Measurements from ENCODE around the gene CTXN2. TPM values are rescaled to one million over a fixed set of nuclear protein-coding genes. Genes with fewer than 3 reads are reported as not detected.

The CTXN2 gene
- total and polyA plus RNA-seq, 2 donors (not counting 1 experiment from before 2014, with no cell fraction given), result 0.10 TPM; not detected in 1

DNA sequence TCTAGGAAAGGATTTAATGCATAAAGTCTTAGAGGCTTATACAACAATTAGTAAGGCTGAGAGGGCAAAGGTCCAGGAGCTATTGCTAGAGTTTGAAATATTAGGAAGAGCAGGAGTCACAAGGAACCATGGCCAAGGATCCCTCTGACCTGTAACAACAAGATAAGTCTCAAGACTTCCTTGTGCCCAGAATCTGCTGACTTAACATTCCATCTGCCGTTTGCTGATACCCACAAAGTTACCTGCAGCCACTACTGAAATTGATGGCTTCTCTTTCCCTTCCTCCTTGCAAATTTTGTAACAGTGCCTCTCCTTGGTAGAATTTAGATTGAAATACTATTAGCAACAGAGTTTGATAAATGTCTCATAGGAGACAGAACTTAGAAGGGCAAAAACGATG, 8.7 kb upstream of the CTXN2 start:
- Histone ChIP-seq H3K27me3 (replicated peaks in 1 of 4; ENCODE audit: control extremely low read depth in 1 of 4, control insufficient read depth in 3 of 4, insufficient read depth in 4 of 4, low read length in 3 of 4) (peaks cover 0 to 10% (median 3%) of the 10 kb centered on the region in 4 experiments), H4K20me1 (ENCODE audit: control insufficient read depth, insufficient read depth, low read length, poor library complexity, severe bottlenecking) (no peaks in the 10 kb centered on the region), H3K79me2 (ENCODE audit: control insufficient read depth, insufficient read depth, low read length) (no peaks in the 10 kb centered on the region), H3K9ac (ENCODE audit: low read length) (no peak overlapping the region), H3K36me3 (replicated peaks in 1 of 2; ENCODE audit: control extremely low read depth in 1 of 2, control insufficient read depth in 1 of 2, extremely low read depth in 1 of 2, insufficient read depth in 2 of 2, low read length in 1 of 2) (no peaks in the 10 kb centered on the region), H3K4me1 (ENCODE audit: control insufficient read depth in 2 of 2, insufficient read depth in 2 of 2, low read length in 2 of 2) (peaks cover 0 to 4% of the 10 kb centered on the region in 2 donors), H3K4me2 (replicated peaks; ENCODE audit: low read depth, low read length, poor library complexity, severe bottlenecking) (no peak overlapping the region), H3K9me3 (ENCODE audit: control extremely low read depth in 1 of 3, control insufficient read depth in 2 of 3, insufficient read depth in 1 of 3, low read length in 2 of 3) (no peaks in the 10 kb centered on the region), H3K4me3 (ENCODE audit: control extremely low read depth in 1 of 5, extremely low read depth in 1 of 5, insufficient read depth in 1 of 5, low read depth in 2 of 5, low read length in 4 of 5) (no peak overlapping the region), H3K27ac (ENCODE audit: low read length in 2 of 2) (no peak overlapping the region), H2AFZ (ENCODE audit: insufficient read depth, low read depth, low read length, poor library complexity, severe bottlenecking) (no peak overlapping the region)
- CTCF ChIA-PET, result no interaction called here
- no CpG with 5 or more reads among the region's 2 CpGs for WGBS (ENCODE audit: insufficient coverage)
- no peaks in the 10 kb centered on the region for H3K4me1 Mint-ChIP-seq
- ATAC-seq (ENCODE audit: low read depth) (no peak), DNase-seq (no peak)
- no peak overlapping the region for H3K4me3 Mint-ChIP-seq
- intact Hi-C loops (cut with micrococcal nuclease), result no loop called here
- POLR2A ChIA-PET, result no interaction called here
- no peaks in the 10 kb centered on the region for H3K9me3 Mint-ChIP-seq (ENCODE audit: insufficient read depth)
- TF ChIP-seq, protein P1, sequence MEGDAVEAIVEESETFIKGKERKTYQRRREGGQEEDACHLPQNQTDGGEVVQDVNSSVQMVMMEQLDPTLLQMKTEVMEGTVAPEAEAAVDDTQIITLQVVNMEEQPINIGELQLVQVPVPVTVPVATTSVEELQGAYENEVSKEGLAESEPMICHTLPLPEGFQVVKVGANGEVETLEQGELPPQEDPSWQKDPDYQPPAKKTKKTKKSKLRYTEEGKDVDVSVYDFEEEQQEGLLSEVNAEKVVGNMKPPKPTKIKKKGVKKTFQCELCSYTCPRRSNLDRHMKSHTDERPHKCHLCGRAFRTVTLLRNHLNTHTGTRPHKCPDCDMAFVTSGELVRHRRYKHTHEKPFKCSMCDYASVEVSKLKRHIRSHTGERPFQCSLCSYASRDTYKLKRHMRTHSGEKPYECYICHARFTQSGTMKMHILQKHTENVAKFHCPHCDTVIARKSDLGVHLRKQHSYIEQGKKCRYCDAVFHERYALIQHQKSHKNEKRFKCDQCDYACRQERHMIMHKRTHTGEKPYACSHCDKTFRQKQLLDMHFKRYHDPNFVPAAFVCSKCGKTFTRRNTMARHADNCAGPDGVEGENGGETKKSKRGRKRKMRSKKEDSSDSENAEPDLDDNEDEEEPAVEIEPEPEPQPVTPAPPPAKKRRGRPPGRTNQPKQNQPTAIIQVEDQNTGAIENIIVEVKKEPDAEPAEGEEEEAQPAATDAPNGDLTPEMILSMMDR (IDR thresholded peaks at IDR 0.05), result no peak
- TF ChIP-seq EZH2 (IDR thresholded peaks at IDR 0.05; ENCODE audit: borderline replicate concordance, insufficient read depth, low read depth, low read length, poor library complexity, severe bottlenecking), result no peak
- no peak overlapping the region for H3K27ac Mint-ChIP-seq
- H3K27me3 Mint-ChIP-seq, result peaks cover 36% of the 10 kb centered on the region

DNA sequence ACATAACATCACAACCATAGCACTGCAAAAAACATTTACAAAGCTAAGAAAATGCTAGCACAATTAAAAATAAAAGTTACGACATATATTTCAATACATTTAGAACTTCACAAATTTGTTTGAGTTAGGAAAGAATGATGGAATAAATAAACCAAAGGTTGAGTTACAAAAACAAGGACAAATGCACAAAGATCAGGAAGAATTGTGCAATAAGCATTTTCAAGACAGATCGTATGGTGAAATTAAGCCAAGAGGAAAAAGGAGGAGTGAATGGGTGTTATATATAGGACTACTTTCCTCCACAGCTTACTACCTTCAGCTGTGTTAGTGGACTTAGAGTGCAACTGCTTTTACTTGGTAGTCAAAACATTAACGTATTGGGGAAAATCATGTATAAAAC, 5.9 kb upstream of the CTXN2 start:
- no CpG with 5 or more reads among the region's 3 CpGs for WGBS (ENCODE audit: insufficient coverage)

More for the DNA sequence above, 5.9 kb upstream of the CTXN2 start:
- Histone ChIP-seq H2AFZ (ENCODE audit: insufficient read depth, low read depth, low read length, poor library complexity, severe bottlenecking) (no peak overlapping the region), H3K27me3 (replicated peaks in 1 of 4; ENCODE audit: control extremely low read depth in 1 of 4, control insufficient read depth in 3 of 4, insufficient read depth in 4 of 4, low read length in 3 of 4) (peaks cover 0 to 10% (median 3%) of the 10 kb centered on the region in 4 experiments), H3K79me2 (ENCODE audit: control insufficient read depth, insufficient read depth, low read length) (no peaks in the 10 kb centered on the region), H3K9me3 (ENCODE audit: control extremely low read depth in 1 of 3, control insufficient read depth in 2 of 3, insufficient read depth in 1 of 3, low read length in 2 of 3) (no peaks in the 10 kb centered on the region), H3K4me1 (ENCODE audit: control insufficient read depth in 2 of 2, insufficient read depth in 2 of 2, low read length in 2 of 2) (no peaks in the 10 kb centered on the region), H3K9ac (ENCODE audit: low read length) (no peak overlapping the region), H4K20me1 (ENCODE audit: control insufficient read depth, insufficient read depth, low read length, poor library complexity, severe bottlenecking) (no peaks in the 10 kb centered on the region), H3K4me2 (replicated peaks; ENCODE audit: low read depth, low read length, poor library complexity, severe bottlenecking) (no peak overlapping the region), H3K4me3 (ENCODE audit: control extremely low read depth in 1 of 5, extremely low read depth in 1 of 5, insufficient read depth in 1 of 5, low read depth in 2 of 5, low read length in 4 of 5) (no peak overlapping the region), H3K27ac (ENCODE audit: low read length in 2 of 2) (no peak overlapping the region), H3K36me3 (replicated peaks in 1 of 2; ENCODE audit: control extremely low read depth in 1 of 2, control insufficient read depth in 1 of 2, extremely low read depth in 1 of 2, insufficient read depth in 2 of 2, low read length in 1 of 2) (no peaks in the 10 kb centered on the region)
- DNase-seq (no peak), ATAC-seq (ENCODE audit: low read depth) (no peak)
- H3K27me3 Mint-ChIP-seq, result peaks cover 40% of the 10 kb centered on the region
- H3K9me3 Mint-ChIP-seq (ENCODE audit: insufficient read depth), result no peaks in the 10 kb centered on the region
- TF ChIP-seq, protein P1 (IDR thresholded peaks at IDR 0.05), result no peak
- TF ChIP-seq EZH2 (IDR thresholded peaks at IDR 0.05; ENCODE audit: borderline replicate concordance, insufficient read depth, low read depth, low read length, poor library complexity, severe bottlenecking), result no peak
- H3K4me1 Mint-ChIP-seq, result no peaks in the 10 kb centered on the region
- CTCF ChIA-PET, result no interaction called here
- intact Hi-C loops (cut with micrococcal nuclease), result no loop called here
- H3K27ac Mint-ChIP-seq, result no peak overlapping the region
- no peak overlapping the region for H3K4me3 Mint-ChIP-seq
- POLR2A ChIA-PET, result no interaction called here
